ENCODE data around the gene NDE1.

Gene NDE1

DNA sequence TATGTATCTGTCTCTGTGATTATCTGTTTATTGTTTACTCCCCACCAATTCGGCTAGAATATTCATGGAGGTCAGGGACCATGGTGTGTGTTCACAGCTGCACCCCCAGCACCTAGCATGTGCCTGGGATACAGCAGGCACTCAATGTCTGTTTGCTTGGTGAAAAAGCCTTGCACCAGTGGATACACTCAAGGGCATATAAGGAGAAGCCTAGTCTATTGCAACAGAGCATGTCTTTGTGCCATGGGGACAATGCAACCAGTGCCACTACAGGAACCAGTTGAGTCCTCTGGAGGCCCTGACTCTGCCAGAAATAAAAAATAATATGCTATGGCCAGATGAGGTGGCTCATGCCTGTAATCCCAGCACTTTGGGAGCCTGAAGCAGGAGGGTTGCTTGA, 93.6 kb downstream of the NDE1 start:
- H3K36me3 ChIP-seq (ENCODE audit: insufficient read depth, low read length), result no peaks in the 10 kb centered on the region
- H3K9ac ChIP-seq (ENCODE audit: insufficient read length), result no peak overlapping the region
- H3K27ac ChIP-seq, result no peak overlapping the region
- DNase-seq (ENCODE audit: low read depth, low spot score), result no peak
- no peak overlapping the region for H3K4me3 ChIP-seq
- TF ChIP-seq FOXP2 (optimal IDR thresholded peaks at IDR 0.05; ENCODE audit: control extremely low read depth, extremely low read length, insufficient read depth) (no peak), EZH2 (IDR thresholded peaks at IDR 0.05) (no peak), POLR2AphosphoS5 (IDR thresholded peaks at IDR 0.05; ENCODE audit: borderline replicate concordance, low read depth, low read length) (no peak)
- H3K9me3 ChIP-seq (ENCODE audit: low read depth, low read length), result no peaks in the 10 kb centered on the region

DNA sequence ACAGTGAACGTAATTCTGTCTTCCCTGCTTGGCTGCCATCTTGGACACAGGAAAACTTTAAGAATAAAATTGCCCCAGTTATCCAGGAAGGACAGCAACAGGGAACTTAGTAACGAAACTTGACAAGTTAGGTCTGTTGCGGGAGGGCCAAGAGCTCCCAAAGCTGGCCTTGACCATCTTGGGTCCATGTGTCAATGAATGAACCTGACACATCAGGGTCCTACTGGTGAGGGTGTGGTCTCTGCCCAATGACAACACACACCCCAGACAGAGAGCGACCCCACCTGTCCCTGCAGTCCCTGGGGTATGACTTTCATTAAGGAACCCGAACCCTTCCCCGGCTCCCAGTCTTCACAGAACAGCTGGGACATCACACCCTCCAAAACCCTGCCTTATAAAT, 96.3 kb downstream of the NDE1 start:
- DNase-seq (ENCODE audit: low read depth, low spot score), result no peak
- Histone ChIP-seq H3K27ac (no peak overlapping the region), H3K9ac (ENCODE audit: insufficient read length) (no peak overlapping the region), H3K9me3 (ENCODE audit: low read depth, low read length) (no peaks in the 10 kb centered on the region), H3K36me3 (ENCODE audit: insufficient read depth, low read length) (no peaks in the 10 kb centered on the region), H3K4me3 (no peak overlapping the region)
- TF ChIP-seq POLR2AphosphoS5 (IDR thresholded peaks at IDR 0.05; ENCODE audit: borderline replicate concordance, low read depth, low read length) (no peak), FOXP2 (optimal IDR thresholded peaks at IDR 0.05; ENCODE audit: control extremely low read depth, extremely low read length, insufficient read depth) (no peak), EZH2 (IDR thresholded peaks at IDR 0.05) (no peak)

DNA sequence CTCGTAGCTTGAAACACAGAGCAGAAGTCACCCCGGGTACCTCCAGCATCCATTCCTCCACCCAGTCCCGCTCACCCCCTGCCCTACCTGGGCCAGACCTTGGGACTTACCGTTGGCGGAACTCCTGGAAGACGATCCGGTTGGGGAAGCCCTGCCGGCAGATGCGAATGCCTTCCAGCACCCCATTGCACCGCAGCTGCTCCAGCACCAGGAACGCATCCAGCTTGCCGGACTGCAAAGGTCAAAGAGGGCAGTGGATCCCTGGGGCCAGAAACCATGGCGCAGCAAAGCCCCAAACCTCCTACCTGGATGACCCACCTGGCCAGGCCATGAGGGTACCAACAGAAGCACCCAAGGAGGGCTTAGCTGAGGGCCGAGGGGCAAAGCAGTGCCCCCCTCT, 97.9 kb downstream of the NDE1 start:
- no peak overlapping the region for H3K4me3 ChIP-seq
- DNase-seq (ENCODE audit: low read depth, low spot score), result no peak
- no peaks in the 10 kb centered on the region for H3K36me3 ChIP-seq (ENCODE audit: insufficient read depth, low read length)
- no peak overlapping the region for H3K9ac ChIP-seq (ENCODE audit: insufficient read length)
- TF ChIP-seq EZH2 (IDR thresholded peaks at IDR 0.05) (no peak), POLR2AphosphoS5 (IDR thresholded peaks at IDR 0.05; ENCODE audit: borderline replicate concordance, low read depth, low read length) (no peak)
- no peaks in the 10 kb centered on the region for H3K9me3 ChIP-seq (ENCODE audit: low read depth, low read length)
- no peak overlapping the region for H3K27ac ChIP-seq

DNA sequence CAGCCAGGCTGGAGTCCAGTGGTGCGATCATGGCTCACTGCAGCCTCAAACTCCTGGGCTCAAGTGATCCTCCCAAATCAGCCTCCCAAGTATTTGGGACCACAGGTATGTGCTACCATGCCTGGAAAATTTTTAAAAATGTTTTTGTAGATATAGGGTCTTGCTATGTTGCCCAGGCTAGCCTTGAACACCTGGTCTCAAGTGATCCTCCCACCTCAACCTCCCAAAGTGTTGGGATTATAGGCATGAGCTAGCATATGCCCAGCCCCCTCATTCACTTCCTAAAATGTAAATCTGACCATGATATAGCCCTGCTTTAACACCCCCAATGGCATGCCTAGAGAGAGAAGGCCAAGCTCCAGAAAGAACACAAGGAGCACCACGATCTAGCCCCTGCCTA, 98.6 kb downstream of the NDE1 start:
- no peaks in the 10 kb centered on the region for H3K36me3 ChIP-seq (ENCODE audit: insufficient read depth, low read length)
- no peak for TF ChIP-seq POLR2AphosphoS5 (IDR thresholded peaks at IDR 0.05; ENCODE audit: borderline replicate concordance, low read depth, low read length)
- TF ChIP-seq FOXP2 (optimal IDR thresholded peaks at IDR 0.05; ENCODE audit: control extremely low read depth, extremely low read length, insufficient read depth), result no peak
- TF ChIP-seq EZH2 (IDR thresholded peaks at IDR 0.05), result no peak
- DNase-seq (ENCODE audit: low read depth, low spot score), result no peak
- no peaks in the 10 kb centered on the region for H3K9me3 ChIP-seq (ENCODE audit: low read depth, low read length)
- no peak overlapping the region for H3K4me3 ChIP-seq
- H3K9ac ChIP-seq (ENCODE audit: insufficient read length), result no peak overlapping the region
- H3K27ac ChIP-seq, result no peak overlapping the region

DNA sequence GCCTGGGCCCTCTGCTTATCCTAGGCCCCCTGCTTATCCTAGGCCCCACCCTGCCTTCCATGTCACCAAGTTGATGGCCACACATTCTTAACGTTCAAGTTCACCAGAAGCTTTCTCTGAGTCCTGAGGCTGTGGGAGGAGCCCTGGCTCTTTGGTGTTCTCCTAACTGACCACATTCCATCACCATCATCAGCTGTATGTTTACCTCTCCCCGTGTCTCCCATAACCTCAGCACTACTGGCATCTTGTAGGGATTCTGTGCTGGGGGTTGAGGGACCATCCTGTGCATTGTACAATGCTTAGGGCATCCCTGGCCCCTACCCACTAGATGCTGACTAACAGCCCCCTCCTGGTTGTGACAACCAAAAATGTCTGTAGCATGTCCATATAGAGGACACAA, 99.3 kb downstream of the NDE1 start:
- DNase-seq (ENCODE audit: low read depth, low spot score), result no peak
- no peak overlapping the region for H3K4me3 ChIP-seq
- TF ChIP-seq EZH2 (IDR thresholded peaks at IDR 0.05), result no peak
- TF ChIP-seq FOXP2 (optimal IDR thresholded peaks at IDR 0.05; ENCODE audit: control extremely low read depth, extremely low read length, insufficient read depth), result no peak
- no peak for TF ChIP-seq POLR2AphosphoS5 (IDR thresholded peaks at IDR 0.05; ENCODE audit: borderline replicate concordance, low read depth, low read length)
- H3K27ac ChIP-seq, result no peak overlapping the region
- H3K36me3 ChIP-seq (ENCODE audit: insufficient read depth, low read length), result no peaks in the 10 kb centered on the region
- no peak overlapping the region for H3K9ac ChIP-seq (ENCODE audit: insufficient read length)
- H3K9me3 ChIP-seq (ENCODE audit: low read depth, low read length), result no peaks in the 10 kb centered on the region

DNA sequence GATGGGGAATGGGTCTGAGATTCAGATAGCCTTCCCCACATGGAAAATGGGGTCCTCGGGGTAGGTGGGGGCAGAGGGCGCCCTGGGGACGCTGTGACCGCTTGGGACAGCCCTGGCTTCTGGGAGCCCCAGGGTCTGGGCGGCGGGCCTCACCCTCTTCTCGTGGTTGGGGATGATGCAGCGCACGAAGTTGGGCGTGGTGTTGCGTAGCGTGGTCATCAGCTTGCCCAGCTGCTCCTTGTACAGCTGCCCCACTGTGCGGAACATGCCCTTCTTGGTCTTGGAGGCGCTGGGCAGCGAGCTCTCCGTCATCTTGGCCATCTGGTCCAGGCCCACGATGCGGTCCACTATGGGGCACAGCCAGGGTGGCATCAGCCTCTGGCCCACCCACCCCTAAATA, 99.9 kb downstream of the NDE1 start:
- TF ChIP-seq EZH2 (IDR thresholded peaks at IDR 0.05) (no peak), POLR2AphosphoS5 (IDR thresholded peaks at IDR 0.05; ENCODE audit: borderline replicate concordance, low read depth, low read length) (no peak), FOXP2 (optimal IDR thresholded peaks at IDR 0.05; ENCODE audit: control extremely low read depth, extremely low read length, insufficient read depth) (no peak)
- Histone ChIP-seq H3K9me3 (ENCODE audit: low read depth, low read length) (no peaks in the 10 kb centered on the region), H3K27ac (no peak overlapping the region), H3K36me3 (ENCODE audit: insufficient read depth, low read length) (no peaks in the 10 kb centered on the region), H3K9ac (ENCODE audit: insufficient read length) (no peak overlapping the region), H3K4me3 (no peak overlapping the region)
- DNase-seq (ENCODE audit: low read depth, low spot score), result no peak

DNA sequence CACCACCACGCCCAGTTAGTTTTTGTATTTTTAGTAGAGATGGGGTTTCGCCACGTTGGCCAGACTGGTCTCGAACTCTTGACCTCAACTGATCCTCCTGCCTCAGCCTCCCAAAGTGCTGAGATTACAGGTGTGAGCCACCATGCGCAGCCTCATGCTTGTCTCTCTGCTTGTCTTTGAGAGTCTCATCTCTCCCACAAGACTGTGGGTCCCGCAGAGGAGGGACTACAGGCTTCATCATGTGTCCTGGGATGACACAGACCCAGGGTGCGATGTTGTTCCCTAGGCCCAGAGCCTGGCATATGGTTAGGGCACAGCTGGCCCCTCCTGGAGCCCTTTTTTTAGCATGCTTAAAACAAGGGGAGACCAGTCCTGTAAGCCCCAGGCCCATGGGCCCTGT, 101.9 kb downstream of the NDE1 start:
- Histone ChIP-seq H3K9ac (ENCODE audit: insufficient read length) (no peak overlapping the region), H3K9me3 (ENCODE audit: low read depth, low read length) (no peaks in the 10 kb centered on the region), H3K4me3 (no peak overlapping the region), H3K36me3 (ENCODE audit: insufficient read depth, low read length) (no peaks in the 10 kb centered on the region), H3K27ac (no peak overlapping the region)
- no peak for DNase-seq (ENCODE audit: low read depth, low spot score)
- TF ChIP-seq FOXP2 (optimal IDR thresholded peaks at IDR 0.05; ENCODE audit: control extremely low read depth, extremely low read length, insufficient read depth) (no peak), EZH2 (IDR thresholded peaks at IDR 0.05) (no peak), POLR2AphosphoS5 (IDR thresholded peaks at IDR 0.05; ENCODE audit: borderline replicate concordance, low read depth, low read length) (no peak)

DNA sequence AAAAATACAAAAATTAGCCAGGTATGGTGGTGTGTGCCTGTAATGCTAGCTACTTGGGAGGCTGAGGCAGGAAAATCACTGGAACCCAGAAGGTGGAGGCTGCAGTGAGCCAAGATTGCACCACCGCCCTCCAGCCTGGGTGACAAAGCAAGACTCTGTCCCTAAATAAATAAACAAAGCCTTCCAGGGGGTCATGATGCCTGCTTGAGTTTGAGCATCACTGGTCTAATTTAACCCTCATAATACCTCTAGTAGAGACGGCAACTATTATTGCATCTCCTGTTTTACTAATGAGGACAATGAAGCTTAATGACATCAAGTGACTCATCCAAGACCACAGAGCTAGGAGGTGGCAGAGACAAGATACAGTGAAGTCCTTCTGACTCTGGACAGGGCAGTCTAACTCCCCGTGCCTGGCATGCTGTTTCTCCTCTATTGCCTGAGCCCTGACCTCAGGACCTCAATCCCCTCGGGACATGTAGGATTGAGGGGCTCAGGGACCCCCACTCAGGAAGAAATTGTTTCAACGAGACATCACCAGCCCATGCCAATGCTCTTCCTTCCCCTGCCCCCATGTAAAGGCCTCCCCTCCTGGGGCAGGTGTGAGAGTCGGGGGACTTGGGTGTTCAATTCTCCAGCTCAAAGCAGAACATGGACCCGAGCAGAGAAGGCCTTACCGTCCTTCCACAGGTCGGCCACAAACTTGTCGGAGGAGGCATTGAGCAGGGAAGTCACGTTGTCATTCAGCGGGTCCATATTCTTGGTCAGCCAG, 102.9 kb downstream of the NDE1 start:
- H3K27ac ChIP-seq, result no peak overlapping the region
- no peak overlapping the region for H3K4me3 ChIP-seq
- H3K9me3 ChIP-seq (ENCODE audit: low read depth, low read length), result no peaks in the 10 kb centered on the region
- no peaks in the 10 kb centered on the region for H3K36me3 ChIP-seq (ENCODE audit: insufficient read depth, low read length)
- DNase-seq (ENCODE audit: low read depth, low spot score), result no peak
- H3K9ac ChIP-seq (ENCODE audit: insufficient read length), result no peak overlapping the region
- TF ChIP-seq EZH2 (IDR thresholded peaks at IDR 0.05) (no peak), FOXP2 (optimal IDR thresholded peaks at IDR 0.05; ENCODE audit: control extremely low read depth, extremely low read length, insufficient read depth) (no peak), POLR2AphosphoS5 (IDR thresholded peaks at IDR 0.05; ENCODE audit: borderline replicate concordance, low read depth, low read length) (no peak)

Data from SK-N-MC (cell line).